AG09309 (cell line): Measurements from ENCODE around the gene OR2T12.
"Not testable (repeated sequence)": the region's sequence is repeated elsewhere in the genome, so short reads cannot be mapped to it uniquely, and the experiment has no call there.

Experiments
- DNase-seq: peaks from one replicate; pipeline ENCODE4 v3.0.0-alpha.2; 2010; ENCODE audit warnings: low read depth
- H3K4me3 ChIP-seq: 2 replicates; pipeline ENCODE4 v1.5.1; 2011; ENCODE audit warnings: mild to moderate bottlenecking, low read depth, low read length, moderate library complexity; ENCODE audit not compliant: control insufficient read depth
- CTCF ChIP-seq: IDR thresholded peaks from 2 replicates; pipeline ENCODE4 v1.5.1; 2011; ENCODE audit warnings: mild to moderate bottlenecking, low read depth, low read length, inconsistent platforms; ENCODE audit not compliant: insufficient read depth, control insufficient read depth; ENCODE audit errors: missing control alignments

Gene OR2T12

GRCh38 chr1:248288391-248288790 is 14.8 kb downstream of the OR2T12 start:
- no peak overlapping the region for H3K4me3 ChIP-seq
- no peak for TF ChIP-seq CTCF
- no peak for DNase-seq

GRCh38 chr1:248277876-248278275 is 25.3 kb downstream of the OR2T12 start, which contains the start of gene OR2T33:
Gene OR2T33 (minus strand): TSS chr1:248277976. CDS start chr1:248273814, 4,162 bp downstream.
- TF ChIP-seq CTCF = no peak
- DNase-seq = no peak

DNA sequence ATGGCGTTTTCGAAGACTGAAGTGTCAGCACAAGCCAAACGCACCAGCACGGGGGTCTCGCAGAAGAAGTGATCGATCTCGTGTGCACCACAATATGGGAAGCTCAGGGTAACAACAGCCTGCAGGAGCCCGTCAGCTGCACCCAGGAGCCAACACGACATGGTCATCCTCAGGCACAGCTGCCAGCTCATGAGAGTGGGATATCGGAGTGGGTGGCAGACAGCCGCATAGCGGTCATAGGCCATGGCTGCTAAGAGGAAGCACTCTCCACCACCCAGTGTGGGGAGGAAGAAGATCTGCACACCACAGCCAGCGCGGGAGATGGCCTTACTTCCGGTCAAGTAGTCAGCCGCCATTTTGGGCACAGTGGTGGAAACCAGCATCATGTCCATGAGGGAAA is 30.0 kb downstream of the OR2T12 start:
- not testable (repeated sequence) for H3K4me3 ChIP-seq, DNase-seq

More at GRCh38 chr1:248277876-248278275, 25.3 kb downstream of the OR2T12 start, which contains the start of gene OR2T33:
- H3K4me3 ChIP-seq = no peak within 1 kb of the TSS

- no peak for DNase-seq
- H3K4me3 ChIP-seq = no peak overlapping the region
- no peak for TF ChIP-seq CTCF
Observed at GRCh38 chr1:248268178-248268577, 35.0 kb downstream of the OR2T12 start.

DNA sequence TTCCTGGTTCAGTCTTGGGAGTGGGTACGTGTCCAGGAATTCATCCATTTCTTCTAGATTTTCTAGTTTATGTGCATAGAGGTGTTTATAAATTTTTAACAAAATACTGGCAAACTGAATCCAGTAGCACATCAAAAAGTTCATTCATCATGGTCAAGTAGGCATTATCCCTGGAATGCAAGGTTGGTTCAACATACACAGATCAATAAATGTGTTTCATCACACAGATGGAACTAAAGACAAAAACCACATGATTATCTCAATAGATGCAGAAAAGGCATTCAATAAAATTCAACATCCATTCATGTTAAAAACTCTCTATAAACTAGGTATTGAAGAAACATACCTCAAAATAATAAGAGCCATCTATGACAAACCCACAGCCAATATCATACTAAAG is 43.9 kb downstream of the OR2T12 start:
- DNase-seq, H3K4me3 ChIP-seq: not testable (repeated sequence)

DNA sequence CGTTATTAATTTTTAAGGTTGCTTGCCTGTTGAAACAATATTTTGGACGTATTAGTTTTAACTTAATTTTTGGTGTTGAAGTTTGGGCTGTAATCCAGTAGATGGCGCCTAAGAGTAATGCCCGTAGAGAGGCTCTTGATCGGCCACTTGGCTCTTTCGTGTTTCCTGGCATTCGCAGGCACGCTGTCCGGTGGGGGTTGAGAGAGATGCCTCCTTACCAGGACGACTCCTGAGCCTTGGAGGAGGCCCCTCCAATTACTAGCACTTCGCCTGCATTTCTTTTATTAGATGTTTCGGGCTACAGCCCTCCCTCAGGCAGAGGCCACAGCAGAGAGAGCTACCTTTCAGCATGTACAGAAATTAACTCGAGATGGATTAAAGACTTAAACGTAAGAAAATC is 60.0 kb downstream of the OR2T12 start:
- H3K4me3 ChIP-seq = no peak overlapping the region
- no peak for DNase-seq

More for the DNA sequence above, 60.0 kb downstream of the OR2T12 start:
- TF ChIP-seq CTCF = peak; percentile 66
